NOMO-1 (cell line): ENCODE data around the gene GDPD2.

Source experiments
- DNase-seq, 2 experiments: peaks; one replicate each; lab custom pipeline; 2025; ENCODE audit not compliant: unreplicated experiment in 2 of 2; lab: John Stamatoyannopoulos, UW

GDPD2 gene

DNA sequence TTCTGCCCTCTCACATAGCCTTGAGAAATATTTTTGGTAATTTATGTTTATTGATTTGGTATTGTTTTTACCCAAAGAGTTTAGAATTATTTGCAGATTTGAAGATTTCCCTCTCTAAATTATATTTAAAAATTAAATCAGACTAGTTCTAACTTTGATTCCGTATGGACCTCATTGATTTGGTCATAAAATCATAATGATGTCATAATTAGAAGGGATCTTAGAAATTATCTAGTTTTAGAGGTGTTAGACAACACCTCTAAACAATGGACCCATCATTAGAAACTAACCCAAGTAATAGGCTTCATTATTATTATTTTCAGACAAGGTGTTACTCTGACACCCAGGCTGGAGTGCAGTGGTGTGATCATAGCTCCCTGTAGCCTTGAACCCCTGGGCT lies 45.6 kb downstream of the GDPD2 start:
- DNase-seq, result no peak

- DNase-seq, result peak; percentile 43 to 71
Measured at GRCh38 chrX:70470850-70471289, 47.8 kb downstream of the GDPD2 start.

- no peak for DNase-seq
Measured at GRCh38 chrX:70476166-70476933, 53.2 kb downstream of the GDPD2 start.

DNA sequence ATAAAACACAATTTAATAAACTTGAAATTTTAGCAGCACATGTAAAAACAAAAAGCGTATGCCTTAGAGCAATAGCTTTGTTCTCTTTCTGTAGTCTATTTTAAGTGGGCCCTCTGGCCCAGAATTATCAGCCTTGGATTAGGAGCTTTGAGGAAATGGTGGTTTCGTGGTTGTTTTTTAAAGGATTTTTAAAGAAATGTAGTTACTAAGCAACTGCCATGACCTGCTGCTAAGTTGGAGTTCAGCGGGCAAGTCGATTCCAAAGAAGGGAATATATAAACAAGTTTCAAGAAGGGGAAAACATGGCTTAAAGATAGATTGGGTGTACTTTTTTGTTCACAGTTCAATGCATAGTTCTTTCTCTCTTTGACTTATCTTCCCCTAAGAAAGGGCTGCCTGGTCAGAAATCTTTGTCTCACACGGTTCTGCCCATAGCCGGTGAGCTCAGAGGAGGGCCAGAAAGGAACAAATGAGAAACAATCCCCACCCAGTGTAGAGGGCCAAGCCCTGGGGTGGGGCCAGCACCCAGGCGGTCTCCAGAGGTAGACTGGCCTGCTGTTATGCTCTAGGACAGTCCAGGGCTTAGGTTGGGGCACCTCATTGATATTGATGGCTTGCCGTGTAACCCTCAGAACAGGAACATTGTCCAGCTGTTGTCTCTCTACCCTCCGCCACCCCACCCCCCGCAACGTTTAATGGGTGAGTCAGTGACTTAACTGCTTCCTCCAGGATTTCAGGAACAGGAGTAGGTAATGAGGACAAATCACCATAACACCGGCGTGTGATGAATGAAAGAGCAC lies 54.0 kb downstream of the GDPD2 start:
- DNase-seq, result peak; percentile 20 to 32

DNA sequence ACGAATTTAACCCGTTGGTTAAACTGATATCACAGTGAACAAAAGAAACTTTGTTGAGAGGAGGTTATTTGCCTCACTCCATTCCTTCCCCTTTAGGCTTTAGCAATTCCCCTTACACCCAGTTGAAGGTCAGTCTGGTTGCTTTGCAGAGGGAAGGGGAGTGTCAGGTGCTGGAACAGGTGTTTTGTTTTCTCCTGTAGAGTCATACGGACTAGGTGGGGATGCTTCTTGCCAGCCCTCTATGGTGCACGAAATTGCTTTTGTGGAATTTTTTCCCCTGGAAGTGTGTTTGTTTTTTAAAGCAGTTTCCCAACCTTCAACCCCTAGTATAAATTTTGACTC lies 54.6 kb downstream of the GDPD2 start:
- no peak for DNase-seq

GRCh38 chrX:70478526-70479245 lies 55.6 kb downstream of the GDPD2 start:
- no peak for DNase-seq

DNA sequence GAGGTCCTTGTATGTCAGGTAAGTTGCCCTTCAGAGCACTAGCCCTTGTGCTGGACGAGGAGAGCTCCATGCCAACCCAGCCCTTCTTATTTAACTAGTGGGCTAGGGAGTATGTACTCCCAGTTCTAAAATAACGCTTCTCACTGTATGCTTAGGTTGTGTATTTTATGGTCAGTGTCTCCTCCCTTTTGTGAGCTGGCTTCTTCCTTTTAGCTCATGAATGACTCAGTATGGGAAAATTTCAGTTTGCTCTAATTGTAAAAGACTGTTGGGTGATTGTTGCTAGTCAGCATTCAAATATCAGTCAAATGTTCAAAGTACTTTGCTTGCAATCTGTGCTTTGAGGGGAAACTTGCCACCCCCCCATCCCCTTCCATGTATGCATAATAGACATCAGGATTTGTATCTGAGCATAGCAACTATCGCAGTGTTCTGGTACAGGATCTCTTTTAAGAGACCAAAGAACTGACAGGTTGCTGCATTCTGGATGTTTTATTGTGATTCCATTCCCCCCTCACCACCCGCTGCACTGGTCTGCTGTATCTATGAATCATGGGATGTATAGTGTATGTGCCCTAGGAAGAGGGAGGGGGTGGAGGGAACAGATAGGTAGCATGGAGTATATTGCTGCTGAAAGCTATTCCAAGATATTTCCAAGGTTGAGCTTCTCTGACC lies 56.3 kb downstream of the GDPD2 start:
- no peak for DNase-seq

DNA sequence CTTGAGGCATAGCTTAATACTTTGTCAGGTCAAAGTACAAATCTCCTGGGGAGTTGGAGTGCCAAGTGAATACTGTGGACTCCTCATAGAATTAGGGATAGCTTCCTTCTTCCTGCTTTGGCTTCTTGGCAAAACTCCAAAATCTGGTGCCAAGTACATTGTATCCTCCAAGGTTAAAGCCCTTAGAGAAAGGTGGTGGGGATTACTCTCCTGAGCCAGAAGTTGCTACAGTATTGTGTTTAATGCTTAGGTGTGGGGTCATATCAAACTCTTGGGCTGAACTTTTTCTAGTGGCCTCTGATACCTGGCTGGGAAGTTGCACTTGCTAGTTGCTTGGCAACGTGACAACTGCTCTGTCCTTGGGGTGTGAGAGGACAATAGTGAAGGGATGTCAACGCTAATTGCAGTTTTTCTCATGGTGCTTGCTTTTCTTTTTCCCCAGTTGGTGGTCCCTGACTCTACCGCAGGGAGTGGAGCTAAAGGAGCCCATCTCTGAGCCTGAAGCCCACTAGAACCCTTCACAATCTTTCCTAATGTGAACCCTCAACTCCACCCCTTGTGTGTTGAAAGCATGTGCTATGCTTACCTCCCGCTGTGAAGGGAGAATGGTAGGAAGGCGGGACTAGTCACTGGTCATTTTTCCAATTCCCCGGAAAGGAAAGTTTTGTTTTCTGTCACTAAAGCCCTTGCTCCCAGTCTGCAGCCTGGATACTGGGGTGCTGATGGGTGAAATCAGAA lies 57.0 kb downstream of the GDPD2 start:
- no peak for DNase-seq

GRCh38 chrX:70480660-70481018 lies 57.5 kb downstream of the GDPD2 start:
- DNase-seq, result no peak

GRCh38 chrX:70481471-70482270 lies 58.6 kb downstream of the GDPD2 start:
- no peak for DNase-seq

GRCh38 chrX:70482300-70482699 lies 59.2 kb downstream of the GDPD2 start:
- peak in 1 of 2 experiments; percentile 26 for DNase-seq
